ENCODE results near the gene CRYL1.

The CRYL1 gene

DNA sequence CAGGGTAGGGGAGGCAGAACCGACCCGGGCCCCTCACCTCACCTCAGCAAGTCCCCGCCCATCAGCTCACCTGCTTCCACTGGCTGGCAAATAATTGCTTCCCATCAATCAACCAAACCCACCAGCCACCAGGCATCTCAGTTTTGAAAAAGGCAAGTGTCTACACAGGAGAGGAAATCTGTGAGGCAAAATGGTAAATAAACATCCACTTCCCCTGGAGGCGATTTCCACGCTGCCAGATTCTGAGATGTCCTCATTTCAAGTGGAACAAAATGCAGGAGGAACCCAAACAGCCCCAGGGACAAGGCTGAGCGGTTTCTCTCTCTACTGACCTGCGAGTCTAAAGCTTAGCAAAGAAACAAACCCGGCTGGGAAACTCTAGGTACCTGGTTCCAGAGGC is 117.5 kb downstream of the CRYL1 start:
- TF ChIP-seq, protein P1, sequence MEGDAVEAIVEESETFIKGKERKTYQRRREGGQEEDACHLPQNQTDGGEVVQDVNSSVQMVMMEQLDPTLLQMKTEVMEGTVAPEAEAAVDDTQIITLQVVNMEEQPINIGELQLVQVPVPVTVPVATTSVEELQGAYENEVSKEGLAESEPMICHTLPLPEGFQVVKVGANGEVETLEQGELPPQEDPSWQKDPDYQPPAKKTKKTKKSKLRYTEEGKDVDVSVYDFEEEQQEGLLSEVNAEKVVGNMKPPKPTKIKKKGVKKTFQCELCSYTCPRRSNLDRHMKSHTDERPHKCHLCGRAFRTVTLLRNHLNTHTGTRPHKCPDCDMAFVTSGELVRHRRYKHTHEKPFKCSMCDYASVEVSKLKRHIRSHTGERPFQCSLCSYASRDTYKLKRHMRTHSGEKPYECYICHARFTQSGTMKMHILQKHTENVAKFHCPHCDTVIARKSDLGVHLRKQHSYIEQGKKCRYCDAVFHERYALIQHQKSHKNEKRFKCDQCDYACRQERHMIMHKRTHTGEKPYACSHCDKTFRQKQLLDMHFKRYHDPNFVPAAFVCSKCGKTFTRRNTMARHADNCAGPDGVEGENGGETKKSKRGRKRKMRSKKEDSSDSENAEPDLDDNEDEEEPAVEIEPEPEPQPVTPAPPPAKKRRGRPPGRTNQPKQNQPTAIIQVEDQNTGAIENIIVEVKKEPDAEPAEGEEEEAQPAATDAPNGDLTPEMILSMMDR (IDR thresholded peaks at IDR 0.05; ENCODE audit: insufficient read depth, low read depth, low read length, missing control alignments) = no peak

DNA sequence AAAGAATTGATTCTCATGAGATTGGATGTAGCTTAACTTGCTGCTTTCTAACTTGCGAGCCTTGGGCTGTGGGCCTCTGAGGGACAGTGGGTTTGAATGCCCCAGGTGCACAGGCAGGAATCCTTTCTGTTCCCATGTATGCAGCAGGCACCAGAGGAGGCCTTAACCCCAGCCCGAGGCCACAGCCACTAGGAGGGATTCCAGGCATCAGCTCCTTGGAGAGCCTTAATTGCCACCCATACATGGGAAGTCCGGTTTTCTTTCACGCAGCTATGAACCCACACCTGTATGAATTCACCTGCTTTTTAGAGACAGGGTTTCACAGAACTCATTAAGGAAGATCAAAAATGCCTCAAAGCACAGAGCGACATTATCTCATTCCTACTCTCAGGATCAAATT is 117.9 kb downstream of the CRYL1 start:
- TF ChIP-seq, protein P1 (IDR thresholded peaks at IDR 0.05; ENCODE audit: insufficient read depth, low read depth, low read length, missing control alignments) = no peak
- H3K4me3 ChIP-seq (ENCODE audit: low read depth, low read length) = no peak overlapping the region
- DNase-seq (ENCODE audit: low read depth) = no peak

More for the DNA sequence above, 117.5 kb downstream of the CRYL1 start:
- H3K4me3 ChIP-seq (ENCODE audit: low read depth, low read length) = no peak overlapping the region
- DNase-seq (ENCODE audit: low read depth) = no peak

DNA sequence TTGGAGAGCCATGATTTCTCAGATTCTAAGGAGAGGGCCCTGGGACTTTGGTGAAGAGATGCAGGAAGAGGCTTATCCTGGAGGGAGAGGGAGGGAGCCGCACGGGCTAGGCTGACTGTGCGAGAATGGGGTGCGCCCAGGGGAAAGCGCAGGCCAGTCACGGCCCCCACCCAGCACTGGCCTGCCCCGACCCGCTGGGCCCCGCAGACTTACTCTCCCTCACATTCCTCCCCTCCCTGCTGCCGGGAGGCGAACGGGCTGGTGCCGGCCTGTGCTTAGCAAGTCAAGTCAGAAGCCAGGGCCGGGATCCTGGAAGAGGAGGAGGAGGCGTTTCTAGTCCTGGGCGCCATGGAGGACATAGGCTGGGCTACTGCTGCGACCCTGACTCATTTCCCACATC is 120.0 kb downstream of the CRYL1 start:
- TF ChIP-seq, protein P1 (IDR thresholded peaks at IDR 0.05; ENCODE audit: insufficient read depth, low read depth, low read length, missing control alignments) = no peak
- no peak for DNase-seq (ENCODE audit: low read depth)
- H3K4me3 ChIP-seq (ENCODE audit: low read depth, low read length) = no peak overlapping the region

DNA sequence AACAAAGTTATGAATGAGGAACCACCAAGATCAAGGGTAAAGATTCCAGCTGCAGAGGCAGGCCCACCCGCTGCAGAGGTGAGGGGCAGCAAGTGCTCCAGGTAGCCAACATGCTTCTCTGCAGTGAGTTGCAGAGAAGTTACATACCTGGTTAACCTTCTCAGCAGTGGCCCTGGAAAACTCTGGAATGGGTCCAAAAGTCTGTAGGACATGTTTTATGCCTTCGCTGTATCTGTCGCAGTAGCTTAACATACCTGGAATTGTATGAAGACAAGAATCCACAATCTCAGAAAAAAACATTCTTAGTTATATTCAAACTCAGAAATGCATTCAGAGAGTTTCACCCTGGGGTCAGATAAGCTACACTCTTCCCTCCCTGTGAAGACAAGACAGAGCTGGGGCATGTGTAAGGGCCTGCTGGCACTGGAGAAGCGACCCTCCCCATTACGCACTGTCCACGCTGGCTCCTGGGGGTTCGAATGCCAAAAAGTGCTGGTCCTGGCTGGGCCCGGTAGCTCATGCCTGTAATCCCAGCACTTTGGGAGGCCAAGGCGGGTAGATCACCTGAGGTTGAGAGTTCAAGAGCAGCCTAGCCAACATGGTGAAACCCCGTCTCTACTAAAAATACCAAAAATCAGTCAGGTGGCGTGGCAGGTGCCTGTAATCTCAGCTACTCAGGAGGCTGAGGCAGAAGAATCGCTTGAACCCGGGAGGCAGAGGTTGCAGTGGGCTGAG is 121.0 kb downstream of the CRYL1 start:
- DNase-seq (ENCODE audit: low read depth) = no peak
- no peak overlapping the region for H3K4me3 ChIP-seq (ENCODE audit: low read depth, low read length)
- TF ChIP-seq, protein P1 (IDR thresholded peaks at IDR 0.05; ENCODE audit: insufficient read depth, low read depth, low read length, missing control alignments) = no peak

DNA sequence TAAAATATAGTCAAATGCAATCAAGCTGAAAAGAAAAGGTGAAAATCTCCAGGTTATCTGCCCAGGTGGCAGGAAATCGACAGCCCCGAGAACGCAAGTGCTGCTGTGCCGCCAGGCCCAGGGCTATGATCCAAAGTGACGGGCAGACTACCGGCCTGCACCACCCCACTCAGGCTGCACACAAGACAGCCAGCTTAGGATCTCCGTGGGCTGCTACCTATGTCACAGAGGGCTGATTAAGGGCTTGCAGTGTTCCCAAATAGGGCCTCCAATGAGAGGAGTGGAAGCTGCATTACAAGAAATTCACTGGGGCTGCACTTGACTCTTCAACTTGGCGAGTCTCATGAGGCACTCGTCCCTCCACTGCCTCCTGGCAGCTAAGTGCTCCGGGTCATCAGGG is 121.8 kb downstream of the CRYL1 start:
- H3K4me3 ChIP-seq (ENCODE audit: low read depth, low read length) = no peak overlapping the region
- TF ChIP-seq, protein P1 (IDR thresholded peaks at IDR 0.05; ENCODE audit: insufficient read depth, low read depth, low read length, missing control alignments) = no peak
- DNase-seq (ENCODE audit: low read depth) = no peak

DNA sequence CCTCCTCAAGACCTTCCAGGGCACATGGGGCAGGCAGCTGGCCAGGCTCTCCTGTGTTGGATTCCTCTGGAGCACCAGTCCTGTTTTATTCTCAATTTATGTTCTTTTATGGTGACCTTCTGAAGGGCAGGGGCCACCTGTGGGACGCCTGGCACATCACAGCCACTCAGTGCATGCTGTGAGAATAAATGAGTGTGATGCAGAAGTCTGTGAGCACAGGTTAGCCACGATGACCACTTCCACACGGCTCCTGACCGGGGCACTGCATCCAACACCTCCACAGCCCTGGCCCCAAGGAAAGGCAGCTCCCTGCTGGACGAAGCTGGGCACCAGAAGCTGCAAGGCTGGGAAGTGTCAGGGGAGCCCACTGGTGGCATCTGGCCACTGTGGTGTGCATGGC is 122.8 kb downstream of the CRYL1 start:
- no peak for DNase-seq (ENCODE audit: low read depth)
- TF ChIP-seq, protein P1 (IDR thresholded peaks at IDR 0.05; ENCODE audit: insufficient read depth, low read depth, low read length, missing control alignments) = no peak
- H3K4me3 ChIP-seq (ENCODE audit: low read depth, low read length) = no peak overlapping the region
